Esophagus muscularis mucosa (tissue), 3 donors: ENCODE results near the gene RNFT2.

ENCODE experiments used
- CTCF ChIP-seq, 3 experiments: fragments of 200-600 bp in 2 of 3; fragments of 450-650 bp in 1 of 3; sonication (generic) in 2 of 3; IDR thresholded peaks; one replicate each; pipeline ENCODE4 v1.5.1; 2017 to 2019; ENCODE audit warnings: antibody characterized with exemption in 3 of 3, mild to moderate bottlenecking in 2 of 3, moderate library complexity in 1 of 3
- POLR2AphosphoS5 ChIP-seq, 2 donors: sonication (generic); formaldehyde crosslinking; IDR thresholded peaks; one replicate each; pipeline ENCODE4 v1.6.1; 2017; ENCODE audit warnings: antibody characterized with exemption in 2 of 2

- no peak for TF ChIP-seq CTCF (IDR thresholded peaks at IDR 0.05)
- TF ChIP-seq POLR2AphosphoS5 (IDR thresholded peaks at IDR 0.05), result no peak
Measured at GRCh38 chr12:116808113-116809105, 70.3 kb downstream of the RNFT2 start.
